H1 (cell line): ENCODE data around the gene USP7. TPM values are rescaled to one million over a fixed set of nuclear protein-coding genes. Genes with fewer than 3 reads are reported as not detected.

Source experiments
- CTCF ChIA-PET: fragments of 300-600 bp; sonication (Branson Sonifier 250); formaldehyde crosslinking; loops from one replicate; lab custom pipeline; 2021; ENCODE audit not compliant: partially characterized antibody; lab: Charles Lee
- POLR2A ChIA-PET: fragments of 300-600 bp; sonication (Branson Sonifier 250); formaldehyde crosslinking; loops from one replicate; lab custom pipeline; 2021; ENCODE audit warnings: inconsistent platforms; ENCODE audit not compliant: partially characterized antibody; lab: Charles Lee
- DNase-seq, 2 experiments: peaks; one replicate each; pipeline versions ENCODE4 v3.0.0 to v3.0.0-alpha.2; 2010 to 2022; ENCODE audit warnings: low spot score in 2 of 2, low read depth in 1 of 2, mixed read lengths in 1 of 2
- FAIRE-seq: peaks from 2 replicates; lab custom pipeline; 2011; peaks lifted over from hg19 to GRCh38; lab: Jason Lieb, UNC
- H2AFZ ChIP-seq: 2 replicates; pipeline ENCODE4 v1.8.1; 2012; ENCODE audit warnings: low read length, inconsistent platforms
- H2AK5ac ChIP-seq: 2 replicates; pipeline ENCODE4 v1.6.1; 2013; ENCODE audit warnings: low read depth, low read length
- H2BK120ac ChIP-seq: replicated peaks from 2 replicates; pipeline ENCODE3; 2013; ENCODE audit warnings: low read depth, low read length, inconsistent platforms
- H2BK12ac ChIP-seq: 2 replicates; pipeline ENCODE4 v1.6.1; 2013; ENCODE audit warnings: low read depth, low read length
- H2BK15ac ChIP-seq: 2 replicates; pipeline ENCODE4 v1.6.1; 2013; ENCODE audit warnings: low read length
- H2BK20ac ChIP-seq: 2 replicates; pipeline ENCODE4 v1.6.1; 2013; ENCODE audit warnings: low read length
- H2BK5ac ChIP-seq: 2 replicates; pipeline ENCODE4 v1.6.1; 2013; ENCODE audit warnings: low read depth, low read length
- H3K14ac ChIP-seq: 2 replicates; pipeline ENCODE4 v1.6.1; 2013; ENCODE audit warnings: inconsistent platforms; ENCODE audit not compliant: insufficient read length
- H3K18ac ChIP-seq: 2 replicates; pipeline ENCODE4 v1.6.1; 2013; ENCODE audit warnings: low read length; ENCODE audit errors: extremely low read depth
- H3K23ac ChIP-seq: 2 replicates; pipeline ENCODE4 v1.6.1; 2013; ENCODE audit warnings: inconsistent platforms; ENCODE audit not compliant: insufficient read length
- H3K23me2 ChIP-seq: 2 replicates; pipeline ENCODE4 v1.6.1; 2013; ENCODE audit warnings: low read depth, low read length
- H3K27ac ChIP-seq: 2 replicates; pipeline ENCODE4 v1.6.1; 2011; ENCODE audit warnings: low read depth, low read length, inconsistent platforms
- H3K27me3 ChIP-seq, 4 experiments: replicated peaks in 1 of 4; 1 replicate in 1 of 4; 2 replicates in 3 of 4; pipeline versions ENCODE4 v1.6.1 to v1.8.1; 2011 to 2013; ENCODE audit warnings: low read length in 3 of 4, mild to moderate bottlenecking in 3 of 4, inconsistent platforms in 2 of 4, mixed read lengths in 2 of 4, moderate library complexity in 1 of 4; ENCODE audit not compliant: control insufficient read depth in 3 of 4, insufficient read depth in 3 of 4; ENCODE audit errors: extremely low read depth in 1 of 4
- H3K36me3 ChIP-seq, 4 experiments: 2 replicates each; pipeline versions ENCODE4 v1.6.1 to v1.8.1; 2011 to 2013; ENCODE audit warnings: mild to moderate bottlenecking in 4 of 4, low read length in 3 of 4, moderate library complexity in 2 of 4, control low read depth in 1 of 4, inconsistent platforms in 1 of 4; ENCODE audit not compliant: insufficient read depth in 4 of 4, control insufficient read depth in 2 of 4
- H3K4ac ChIP-seq: replicated peaks from 2 replicates; pipeline ENCODE3; 2013; ENCODE audit warnings: low read length, low read depth, mixed read lengths, inconsistent platforms; ENCODE audit not compliant: insufficient read length
- H3K4me1 ChIP-seq, 4 experiments: replicated peaks in 1 of 4; 1 replicate in 1 of 4; 2 replicates in 3 of 4; pipeline versions ENCODE4 v1.6.1 to v1.8.1; 2011 to 2013; ENCODE audit warnings: low read length in 3 of 4, inconsistent platforms in 2 of 4, mixed read lengths in 1 of 4; ENCODE audit not compliant: insufficient read depth in 4 of 4, control insufficient read depth in 3 of 4
- H3K4me2 ChIP-seq, 2 experiments: 2 replicates each; pipeline versions ENCODE4 v1.6.1 to v1.8.1; 2011 to 2013; ENCODE audit warnings: low read depth in 2 of 2, low read length in 2 of 2, control low read depth in 1 of 2, inconsistent platforms in 1 of 2, mild to moderate bottlenecking in 1 of 2; ENCODE audit not compliant: insufficient read depth in 1 of 2
- H3K4me3 ChIP-seq, 4 experiments: fragments of 200-600, 300-600 bp in 1 of 4; sonication (generic), shearing (Covaris generic), sonication (Bioruptor Twin) in 1 of 4; 2 replicates each; pipeline versions ENCODE4 v1.5.1 to v1.8.1; 2011 to 2016; ENCODE audit warnings: low read length in 4 of 4, low read depth in 3 of 4, control low read depth in 2 of 4, inconsistent platforms in 2 of 4, mild to moderate bottlenecking in 2 of 4, mixed read lengths in 1 of 4, moderate library complexity in 1 of 4; ENCODE audit not compliant: insufficient read depth in 2 of 4; ENCODE audit errors: extremely low read depth in 1 of 4
- H3K56ac ChIP-seq: replicated peaks from 2 replicates; pipeline ENCODE3; 2013; ENCODE audit warnings: low read depth, mild to moderate bottlenecking, mixed read lengths, low read length, inconsistent platforms; ENCODE audit not compliant: insufficient read length
- H3K79me1 ChIP-seq: 2 replicates; pipeline ENCODE4 v1.6.1; 2013; ENCODE audit warnings: low read depth, low read length, control low read depth
- H3K79me2 ChIP-seq, 2 experiments: 2 replicates each; pipeline versions ENCODE4 v1.6.1 to v1.8.1; 2012 to 2013; ENCODE audit warnings: low read length in 2 of 2, mild to moderate bottlenecking in 2 of 2, inconsistent platforms in 1 of 2; ENCODE audit not compliant: insufficient read depth in 2 of 2, control insufficient read depth in 1 of 2
- H3K9ac ChIP-seq, 4 experiments: replicated peaks in 1 of 4; 1 replicate in 1 of 4; 2 replicates in 3 of 4; pipeline versions ENCODE4 v1.6.1 to v1.8.1; 2011 to 2013; ENCODE audit warnings: low read depth in 3 of 4, low read length in 3 of 4, control low read depth in 2 of 4, mild to moderate bottlenecking in 2 of 4, moderate library complexity in 2 of 4, inconsistent platforms in 1 of 4; ENCODE audit errors: extremely low read depth in 1 of 4
- H3K9me3 ChIP-seq, 2 experiments: 2 replicates each; pipeline versions ENCODE4 v1.6.1 to v1.8.1; 2012 to 2013; ENCODE audit warnings: mild to moderate bottlenecking in 2 of 2, moderate library complexity in 2 of 2, control low read depth in 1 of 2, inconsistent platforms in 1 of 2, low read depth in 1 of 2, low read length in 1 of 2, mixed read lengths in 1 of 2; ENCODE audit not compliant: insufficient read depth in 2 of 2
- H4K20me1 ChIP-seq, 2 experiments: replicated peaks in 1 of 2; 2 replicates each; pipeline versions ENCODE3 to v1.8.1; 2011 to 2013; ENCODE audit warnings: inconsistent platforms in 2 of 2, low read length in 2 of 2, mild to moderate bottlenecking in 1 of 2; ENCODE audit not compliant: insufficient read depth in 2 of 2, control insufficient read depth in 1 of 2
- H4K5ac ChIP-seq: 2 replicates; pipeline ENCODE4 v1.6.1; 2013; ENCODE audit warnings: low read length, low read depth, mixed read lengths, inconsistent platforms; ENCODE audit not compliant: insufficient read length
- H4K8ac ChIP-seq: 2 replicates; pipeline ENCODE4 v1.8.0; 2013; ENCODE audit warnings: mild to moderate bottlenecking, moderate library complexity, low read length, inconsistent platforms; ENCODE audit not compliant: insufficient read depth; ENCODE audit errors: extremely low read depth
- H4K91ac ChIP-seq: replicated peaks from 2 replicates; pipeline ENCODE3; 2013; ENCODE audit warnings: low read length, mixed read lengths, inconsistent platforms; ENCODE audit not compliant: insufficient read length
- BACH1 ChIP-seq: IDR thresholded peaks from 2 replicates; pipeline ENCODE4 v1.6.1; 2012; ENCODE audit warnings: low read length, improper control_type of control experiment
- CHD1 ChIP-seq: IDR thresholded peaks from 2 replicates; pipeline ENCODE4 v1.6.1; 2012; ENCODE audit warnings: low read depth, low read length, improper control_type of control experiment
- POLR2AphosphoS5 ChIP-seq: IDR thresholded peaks from 2 replicates; pipeline ENCODE4 v1.6.1; 2011; ENCODE audit warnings: low read depth, low read length
- TBP ChIP-seq: IDR thresholded peaks from 2 replicates; pipeline ENCODE4 v1.6.1; 2011; ENCODE audit warnings: low read depth, low read length, improper control_type of control experiment
- WGBS, 2 experiments: shearing (Covaris generic) in 1 of 2; methylation state at CpG; one replicate each; pipeline versions ENCODE4 v1.1.6 to v1.1.7; 2013 to 2015; ENCODE audit warnings: low lambda C conversion rate in 2 of 2, mixed read lengths in 2 of 2, inconsistent platforms in 1 of 2, low coverage in 1 of 2, missing lambda C conversion rate in 1 of 2; ENCODE audit not compliant: insufficient replicate concordance in 2 of 2, insufficient coverage in 1 of 2, insufficient read length in 1 of 2; ENCODE audit errors: extremely low coverage in 1 of 2, missing lambda C conversion rate in 1 of 2; 5-methylcytosine and 5-hydroxymethylcytosine counted together
- polyA plus RNA-seq, 7 experiments: library from polyadenylated mRNA; depleted of rRNA in 3 of 7; stranded (reverse) in 5 of 7; unstranded in 2 of 7; fragments of >200 nt in 5 of 7; fragments of 200-250 nt in 2 of 7; gene quantifications; 1 replicate in 5 of 7; 2 replicates in 1 of 7; 4 replicates in 1 of 7; pipeline versions ENCODE4 v1.2.1 to v1.2.3, GENCODE V29; 2011 to 2013; ENCODE audit warnings: missing spikeins in 2 of 7, mixed read lengths in 2 of 7
- total RNA-seq: library from RNA; stranded (reverse); fragmentation: NEBNext Ultra II Directional; extraction: Animal tissue kit (Norgen Biotek cat#: 25700); gene quantifications from 2 replicates; pipeline ENCODE4 v1.2.1, GENCODE V29; 2021

USP7 gene
- total and polyA plus RNA-seq, 2 of the 8 experiments (the other 6 are each of a cell fraction or from before 2014, with no cell fraction given), result 21.3 to 211 TPM

GRCh38 chr16:8887431-8887765 is 76.3 kb downstream of the USP7 start:
- no peak for FAIRE-seq
- POLR2A ChIA-PET, result interaction anchor here (0.7 to 29.1 kb wide), 3 partner anchors 11 to 55 kb away, joined by 3 to 456 read pairs (median 6); partner anchors contain the start of gene CARHSP1
- Histone ChIP-seq H3K4ac (no peak overlapping the region), H2AFZ (no peak overlapping the region), H3K23ac (no peak overlapping the region), H4K5ac (no peak overlapping the region), H3K18ac (no peak overlapping the region), H2BK12ac (no peak overlapping the region), H3K23me2 (no peaks in the 10 kb centered on the region), H3K79me1 (no peaks in the 10 kb centered on the region), H3K4me1 (peaks cover 0 to 17% (median 9%) of the 10 kb centered on the region in 4 experiments; a peak in 5 of 7 replicates), H4K91ac (no peak overlapping the region), H2BK20ac (no peak overlapping the region), H2BK15ac (no peak overlapping the region), H3K9me3 (no peaks in the 10 kb centered on the region), H3K14ac (no peak overlapping the region), H3K9ac (no peak overlapping the region), H4K20me1 (peaks cover 2 to 13% of the 10 kb centered on the region in 2 experiments), H3K27me3 (no peaks in the 10 kb centered on the region), H4K8ac (no peak overlapping the region; the same call in 1 of the 2 replicates), H3K4me2 (no peak overlapping the region), H3K27ac (no peak overlapping the region), H2BK5ac (no peak overlapping the region; the same call in 1 of the 2 replicates), H2AK5ac (0 out of 2 replicates have a peak overlapping the region, but pooled peaks have one; percentile 53), H2BK120ac (no peak overlapping the region), H3K4me3 (no peak overlapping the region), H3K36me3 (peaks cover 8 to 21% (median 12%) of the 10 kb centered on the region in 4 experiments; a peak in 7 of 8 replicates), H3K56ac (no peak overlapping the region), H3K79me2 (no peaks in the 10 kb centered on the region)
- WGBS, 2 experiments, result 94% methylated on average over 6 of the region's 6 CpGs; no CpG with 5 or more reads in 1 of the 2 experiments
- TF ChIP-seq TBP (no peak), POLR2AphosphoS5 (0 out of 2 replicates have a peak, but pooled peaks have one; percentile 58), CHD1 (no peak), BACH1 (no peak)
- CTCF ChIA-PET, result interaction anchor here (0.8 to 4.0 kb wide), 3 partner anchors 10 to 230 kb away, joined by 3 to 14 read pairs (median 6); no protein-coding TSS in a partner anchor
- DNase-seq, result no peak
